Activated CD4-positive, alpha-beta memory T cell treated with anti-CD3 and anti-CD28 coated beads for 36 hours (primary cell): ENCODE measurements around the gene SUPT3H. TPM values are rescaled to one million over a fixed set of nuclear protein-coding genes. Genes with fewer than 3 reads are reported as not detected.
"Not testable (repeated sequence)": the region's sequence is repeated elsewhere in the genome, so short reads cannot be mapped to it uniquely, and the experiment has no call there.

Source experiments
- CTCF ChIA-PET: fragments of 350-600 bp; sonication (Branson Sonifier 250); formaldehyde crosslinking; loops from one replicate; lab custom pipeline; 2021; ENCODE audit warnings: antibody characterized with exemption, inconsistent platforms; lab: Charles Lee
- POLR2A ChIA-PET: fragments of 350-600 bp; sonication (Branson Sonifier 250); formaldehyde crosslinking; loops from one replicate; lab custom pipeline; 2021; ENCODE audit warnings: antibody characterized with exemption; lab: Charles Lee
- DNase-seq: peaks from one replicate; pipeline ENCODE4 v3.0.0-alpha.2; 2020
- H3K27ac Mint-ChIP-seq: one replicate; pipeline ENCODE4 v1.8.0; 2021; ENCODE audit warnings: mixed read lengths
- H3K27me3 Mint-ChIP-seq: one replicate; pipeline ENCODE4 v1.8.0; 2021; ENCODE audit warnings: mixed read lengths
- H3K36me3 Mint-ChIP-seq: one replicate; pipeline ENCODE4 v1.8.0; 2021; ENCODE audit warnings: mixed read lengths
- H3K4me1 Mint-ChIP-seq: one replicate; pipeline ENCODE4 v1.8.0; 2021; ENCODE audit warnings: low read depth, mixed read lengths
- H3K4me3 Mint-ChIP-seq: one replicate; pipeline ENCODE4 v1.8.0; 2021; ENCODE audit warnings: mild to moderate bottlenecking, mixed read lengths
- H3K9me3 Mint-ChIP-seq: one replicate; pipeline ENCODE4 v1.8.0; 2021; ENCODE audit warnings: mixed read lengths
- intact Hi-C: fragments of 100-400 bp; cut with micrococcal nuclease; formaldehyde crosslinking; loops from one replicate; pipeline ENCODE4 v1.15.1; 2023
- total RNA-seq, 2 experiments: library from RNA; stranded (reverse); gene quantifications; one replicate each; pipeline ENCODE4 v1.2.3, GENCODE V29; 2021

SUPT3H gene
- total RNA-seq, 2 experiments from 2014 or later, result 17.4 to 18.2 TPM

- H3K4me1 Mint-ChIP-seq, result peaks cover 42% of the 10 kb centered on the region
- ChIA-PET CTCF (interaction anchor here (0.9 to 1.6 kb wide), 8 partner anchors 9 to 758 kb away, joined by 3 to 4 read pairs (median 3); partner anchors contain the start of gene SUPT3H), POLR2A (interaction anchor here (0.6 to 1.5 kb wide), 3 partner anchors 8 to 213 kb away, joined by 3 to 4 read pairs (median 4); partner anchors contain the start of gene SUPT3H)
- intact Hi-C loops, result loop anchor here (1.0 to 10.0 kb wide), 13 partner anchors 8 to 1989 kb away; partner anchors contain the start of genes CLIC5, SRF and SUPT3H
- H3K27me3 Mint-ChIP-seq, result no peaks in the 10 kb centered on the region
- H3K36me3 Mint-ChIP-seq, result peaks cover 6% of the 10 kb centered on the region
- H3K27ac Mint-ChIP-seq, result peak overlapping the region; percentile 74
- peak overlapping the region; percentile 46 for H3K4me3 Mint-ChIP-seq
- peaks cover 6% of the 10 kb centered on the region for H3K9me3 Mint-ChIP-seq
- peak; percentile 60 for DNase-seq
Observed at GRCh38 chr6:45163952-45164766, 213.6 kb downstream of the SUPT3H start.

DNA sequence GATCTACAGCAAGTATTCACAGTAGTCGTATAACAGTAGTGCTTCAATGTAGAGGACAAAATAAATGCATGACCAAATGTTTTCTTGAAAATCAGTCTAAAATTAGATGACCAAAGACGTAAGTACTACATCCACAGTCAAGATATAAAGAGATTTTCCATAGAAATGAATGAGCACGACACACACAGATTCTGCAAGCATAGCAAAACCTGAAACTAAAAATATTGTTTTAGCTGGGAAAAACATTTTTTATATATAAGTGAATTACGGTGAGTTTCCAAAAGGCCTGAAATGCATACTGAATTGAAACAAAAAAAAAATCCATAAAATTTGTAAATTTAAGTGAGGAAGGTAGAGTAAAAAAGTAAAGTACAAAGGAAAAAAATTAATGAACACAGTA is 217.4 kb downstream of the SUPT3H start:
- POLR2A ChIA-PET, result no interaction called here
- Mint-ChIP-seq H3K4me1 (peaks cover 46% of the 10 kb centered on the region), H3K4me3 (no peak overlapping the region), H3K36me3 (peaks cover 6% of the 10 kb centered on the region), H3K9me3 (peaks cover 6% of the 10 kb centered on the region), H3K27ac (no peak overlapping the region), H3K27me3 (no peaks in the 10 kb centered on the region)
- intact Hi-C loops, result loop anchor here (5.0 to 10.0 kb wide), 8 partner anchors 228 to 1986 kb away; partner anchors contain the start of genes CLIC5 and SRF
- CTCF ChIA-PET, result no interaction called here
- DNase-seq, result no peak

DNA sequence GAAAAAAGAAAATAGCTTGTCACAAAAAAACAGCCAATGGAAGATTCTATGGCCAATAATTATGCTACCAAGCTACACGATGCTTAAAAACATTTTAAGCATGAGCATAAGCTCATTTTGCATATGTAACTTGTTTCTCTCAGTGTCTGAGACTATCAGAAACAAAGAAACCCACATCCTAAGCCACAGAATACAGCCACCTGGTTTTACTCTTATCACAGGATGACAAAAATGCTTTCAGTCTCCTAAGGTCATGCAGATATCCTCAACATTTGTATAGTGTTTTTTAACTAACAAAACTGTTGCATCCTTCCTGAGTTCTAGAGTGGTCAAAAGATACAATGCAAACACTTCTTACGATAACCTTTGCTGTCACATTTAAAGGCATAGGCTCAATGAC is 221.7 kb downstream of the SUPT3H start:
- H3K36me3 Mint-ChIP-seq, result peaks cover 8% of the 10 kb centered on the region
- no peaks in the 10 kb centered on the region for H3K27me3 Mint-ChIP-seq
- no peak overlapping the region for H3K27ac Mint-ChIP-seq
- H3K9me3 Mint-ChIP-seq, result peaks cover 2% of the 10 kb centered on the region
- intact Hi-C loops, result loop anchor here (1.0 kb wide), 1 partner anchor 8 kb away; no protein-coding TSS in a partner anchor
- ChIA-PET POLR2A (interaction anchor here (0.8 to 1.3 kb wide), 3 partner anchors 8 to 266 kb away, joined by 3 to 4 read pairs (median 3); partner anchors contain the start of gene SUPT3H), CTCF (interaction anchor here (1.5 kb wide), 1 partner anchor 500 kb away, joined by 8 read pairs; no protein-coding TSS in a partner anchor)
- no peak for DNase-seq
- H3K4me3 Mint-ChIP-seq, result no peak overlapping the region
- H3K4me1 Mint-ChIP-seq, result peaks cover 29% of the 10 kb centered on the region

DNA sequence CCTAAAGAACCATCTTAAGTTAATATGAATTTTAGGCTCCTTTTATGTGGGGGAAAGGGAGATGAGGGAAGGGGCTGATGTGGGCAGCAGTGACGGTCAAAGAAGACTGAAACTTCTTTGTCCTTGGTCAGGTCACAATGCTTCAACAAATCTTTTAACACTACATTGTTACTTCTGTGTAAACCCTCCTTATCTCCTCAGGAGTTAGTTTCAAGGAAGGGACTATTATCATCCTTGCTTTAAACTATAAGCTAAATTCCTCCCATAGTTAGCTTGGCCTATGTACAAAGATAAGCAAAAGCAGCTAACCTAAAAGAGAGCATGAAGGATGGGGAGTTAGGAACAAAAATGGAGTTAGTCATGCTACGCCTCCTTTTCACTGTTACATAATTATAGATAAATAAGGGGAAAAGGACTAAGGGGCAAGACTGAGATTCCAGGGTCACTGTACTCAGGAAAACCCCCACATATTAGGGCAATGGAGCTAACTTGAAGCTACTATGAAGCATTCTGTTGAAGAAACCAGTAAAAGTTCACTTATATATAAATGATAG is 222.3 kb downstream of the SUPT3H start:
- CTCF ChIA-PET, result interaction anchor here (1.4 to 1.5 kb wide), 2 partner anchors 8 to 500 kb away, joined by 3 to 8 read pairs; no protein-coding TSS in a partner anchor
- Mint-ChIP-seq H3K27me3 (no peaks in the 10 kb centered on the region), H3K9me3 (peaks cover 2% of the 10 kb centered on the region), H3K4me1 (peaks cover 25% of the 10 kb centered on the region), H3K4me3 (no peak overlapping the region), H3K36me3 (peaks cover 8% of the 10 kb centered on the region), H3K27ac (no peak overlapping the region)
- POLR2A ChIA-PET, result interaction anchor here (0.8 to 1.3 kb wide), 3 partner anchors 9 to 266 kb away, joined by 3 to 4 read pairs (median 3); partner anchors contain the start of gene SUPT3H
- DNase-seq, result no peak
- intact Hi-C loops, result no loop called here

DNA sequence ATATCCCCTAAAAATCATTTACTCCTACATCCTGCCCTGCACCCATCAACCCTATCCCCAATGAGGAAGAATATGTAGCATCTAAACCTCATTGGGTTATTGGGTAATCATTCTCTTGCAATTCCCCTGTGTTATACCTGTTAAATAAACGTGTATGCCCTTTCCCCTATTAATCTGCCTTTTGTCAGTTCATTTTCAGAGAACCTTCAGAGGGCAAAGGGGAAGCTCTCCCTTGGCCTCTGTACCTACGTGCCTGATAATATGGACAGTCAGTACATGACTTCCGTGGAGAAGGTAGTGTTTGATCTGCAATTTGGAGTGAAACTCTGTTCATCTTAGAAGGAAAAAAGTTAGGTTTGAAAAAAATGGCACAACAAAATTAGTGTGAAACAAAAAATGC is 223.1 kb downstream of the SUPT3H start:
- Mint-ChIP-seq H3K27me3 (no peaks in the 10 kb centered on the region), H3K4me1 (peaks cover 25% of the 10 kb centered on the region), H3K9me3 (no peaks in the 10 kb centered on the region), H3K27ac (no peak overlapping the region), H3K36me3 (peaks cover 5% of the 10 kb centered on the region), H3K4me3 (no peak overlapping the region)
- intact Hi-C loops, result no loop called here
- CTCF ChIA-PET, result interaction anchor here (1.4 kb wide), 1 partner anchor 9 kb away, joined by 3 read pairs; no protein-coding TSS in a partner anchor
- DNase-seq, result no peak
- POLR2A ChIA-PET, result no interaction called here

DNA sequence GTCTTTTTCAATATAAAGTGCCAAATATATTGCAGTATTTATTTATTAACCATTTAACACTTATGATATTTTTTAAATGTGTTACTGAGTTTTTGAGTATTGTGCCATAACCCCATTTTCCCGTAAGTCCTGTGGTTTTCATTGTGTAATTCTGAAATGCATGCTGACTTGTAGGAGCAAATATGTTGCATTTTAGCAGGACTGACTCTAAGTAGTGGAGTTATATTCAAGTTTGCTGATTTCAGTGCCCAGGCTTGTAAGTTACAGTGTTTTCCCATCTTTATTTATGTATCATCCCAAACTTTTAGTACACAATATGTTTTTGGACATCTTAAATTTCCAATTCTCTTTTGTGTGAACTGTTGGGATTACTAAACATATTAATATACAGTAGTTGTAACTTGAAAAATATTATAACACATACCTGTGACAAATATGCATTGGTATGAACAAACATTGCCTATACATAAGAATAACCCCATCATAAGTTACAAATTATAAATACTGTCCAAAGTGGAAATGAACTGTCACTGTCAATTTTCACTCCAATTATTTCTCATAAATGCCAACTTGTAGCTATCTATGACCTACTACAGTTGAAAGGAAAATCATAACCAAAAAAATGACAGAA is 228.9 kb downstream of the SUPT3H start:
- POLR2A ChIA-PET, result no interaction called here

DNA sequence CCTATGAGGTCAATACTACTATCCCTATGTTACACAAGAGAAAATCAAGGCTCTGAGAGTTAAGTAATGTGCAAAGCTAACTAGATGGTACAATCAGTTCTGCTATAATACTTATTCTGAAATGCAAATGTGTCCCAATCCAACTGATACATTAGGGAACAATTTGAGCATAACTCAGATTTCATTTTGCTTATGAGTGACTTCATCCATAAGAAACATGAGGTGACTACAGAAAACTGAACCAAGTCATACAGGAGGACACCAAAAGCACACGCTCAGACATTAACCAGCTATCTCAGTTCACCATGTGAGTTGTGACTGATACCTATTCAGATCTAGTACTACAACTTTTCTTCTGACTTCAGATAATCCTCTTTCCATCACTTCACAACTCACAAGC is 229.5 kb downstream of the SUPT3H start:
- Mint-ChIP-seq H3K4me3 (no peak overlapping the region), H3K4me1 (no peaks in the 10 kb centered on the region), H3K27me3 (no peaks in the 10 kb centered on the region), H3K27ac (no peak overlapping the region), H3K36me3 (peaks cover 2% of the 10 kb centered on the region), H3K9me3 (peaks cover 14% of the 10 kb centered on the region)
- intact Hi-C loops, result no loop called here
- ChIA-PET POLR2A (no interaction called here), CTCF (no interaction called here)
- no peak for DNase-seq

More for the DNA sequence above, 228.9 kb downstream of the SUPT3H start:
- Mint-ChIP-seq H3K27me3 (no peaks in the 10 kb centered on the region), H3K9me3 (peaks cover 14% of the 10 kb centered on the region), H3K4me3 (no peak overlapping the region), H3K27ac (no peak overlapping the region), H3K36me3 (no peaks in the 10 kb centered on the region), H3K4me1 (no peaks in the 10 kb centered on the region)
- CTCF ChIA-PET, result interaction anchor here (0.6 kb wide), 1 partner anchor 119 kb away, joined by 3 read pairs; no protein-coding TSS in a partner anchor
- no peak for DNase-seq
- intact Hi-C loops, result no loop called here

DNA sequence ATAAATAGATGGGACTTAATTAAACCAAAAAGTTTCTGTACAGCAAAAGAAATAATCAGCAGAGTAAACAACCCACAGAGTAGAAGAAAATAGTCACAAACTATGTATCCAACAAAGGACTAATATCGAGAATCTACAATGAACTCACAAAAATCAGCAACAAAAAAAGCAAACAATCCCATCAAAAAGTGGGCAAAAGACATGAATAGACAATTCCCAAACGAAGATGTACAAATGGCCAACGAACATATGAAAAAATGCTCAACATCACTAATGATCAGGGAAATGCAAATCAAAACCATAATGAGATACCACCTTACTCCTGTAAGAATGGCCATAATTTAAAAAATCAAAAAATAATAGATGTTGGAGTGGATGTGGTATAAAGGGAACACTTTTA is 232.1 kb downstream of the SUPT3H start:
- H3K27ac Mint-ChIP-seq, H3K4me3 Mint-ChIP-seq, POLR2A ChIA-PET, DNase-seq, CTCF ChIA-PET, H3K27me3 Mint-ChIP-seq, intact Hi-C loops, H3K4me1 Mint-ChIP-seq: not testable (repeated sequence)
- Mint-ChIP-seq H3K36me3 (peaks cover 12% of the 10 kb centered on the region), H3K9me3 (peaks cover 27% of the 10 kb centered on the region)

DNA sequence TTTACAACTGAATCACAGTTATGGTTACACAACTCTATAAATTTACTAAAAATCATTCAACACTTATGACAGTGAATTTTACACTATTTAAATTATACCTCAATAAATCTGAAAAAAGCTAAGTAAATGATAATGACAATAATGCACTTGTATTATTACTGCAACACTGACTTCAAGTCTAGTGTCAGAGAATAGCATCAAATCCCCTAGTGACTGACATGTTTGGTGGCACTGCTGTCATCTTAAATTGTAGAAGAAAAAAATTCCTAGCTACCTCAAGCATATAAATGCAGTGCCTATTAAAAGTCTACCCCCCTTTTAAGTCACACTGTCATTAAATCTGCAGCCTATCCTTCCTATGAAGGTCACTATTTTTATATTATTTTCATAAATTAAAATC is 239.0 kb downstream of the SUPT3H start:
- Mint-ChIP-seq H3K36me3 (peaks cover 31% of the 10 kb centered on the region), H3K27me3 (no peaks in the 10 kb centered on the region), H3K27ac (no peak overlapping the region), H3K4me1 (no peaks in the 10 kb centered on the region), H3K4me3 (no peak overlapping the region), H3K9me3 (peaks cover 42% of the 10 kb centered on the region)
- CTCF ChIA-PET, result no interaction called here
- intact Hi-C loops, result no loop called here
- no peak for DNase-seq
- POLR2A ChIA-PET, result no interaction called here

- peaks cover 22% of the 10 kb centered on the region for H3K36me3 Mint-ChIP-seq
- H3K4me3 Mint-ChIP-seq, result no peak overlapping the region
- ChIA-PET POLR2A (no interaction called here), CTCF (no interaction called here)
- peaks cover 34% of the 10 kb centered on the region for H3K9me3 Mint-ChIP-seq
- H3K27ac Mint-ChIP-seq, result no peak overlapping the region
- intact Hi-C loops, result no loop called here
- no peaks in the 10 kb centered on the region for H3K4me1 Mint-ChIP-seq
- no peaks in the 10 kb centered on the region for H3K27me3 Mint-ChIP-seq
- no peak for DNase-seq
Observed at GRCh38 chr6:45136495-45136894, 241.2 kb downstream of the SUPT3H start.

DNA sequence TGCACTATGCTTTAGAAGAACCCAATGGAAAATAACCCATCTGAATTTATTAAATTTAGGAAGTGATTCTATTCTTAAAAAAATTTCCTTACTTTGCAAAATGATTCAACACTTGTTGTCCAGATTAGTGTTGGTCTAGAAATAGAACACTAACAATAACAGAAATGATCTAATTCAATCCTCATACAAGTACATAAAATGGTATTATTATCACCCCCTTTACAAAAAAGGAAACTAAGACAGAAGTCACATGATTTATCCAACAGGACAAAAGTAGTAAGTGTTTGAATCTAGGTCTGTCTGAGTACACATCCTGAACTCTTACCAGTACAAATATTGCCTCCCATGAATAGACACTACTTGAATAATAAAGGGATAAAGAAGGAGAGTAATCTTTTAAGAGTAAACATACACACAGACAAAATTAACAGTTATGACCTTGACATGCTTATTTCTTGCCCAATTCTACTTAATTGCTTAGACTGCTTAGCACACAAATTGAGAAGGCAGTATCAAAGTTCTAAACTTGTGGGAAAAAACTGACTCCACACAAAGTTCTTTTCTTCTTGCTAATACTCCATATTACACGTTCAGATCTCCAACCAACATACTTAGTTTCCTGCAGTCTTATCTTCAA is 245.0 kb downstream of the SUPT3H start:
- intact Hi-C loops, result no loop called here
- Mint-ChIP-seq H3K4me3 (no peak overlapping the region), H3K27ac (no peak overlapping the region), H3K9me3 (peaks cover 21% of the 10 kb centered on the region), H3K27me3 (no peaks in the 10 kb centered on the region), H3K4me1 (no peaks in the 10 kb centered on the region), H3K36me3 (peaks cover 14% of the 10 kb centered on the region)
- POLR2A ChIA-PET, result no interaction called here
- DNase-seq, result no peak
- CTCF ChIA-PET, result no interaction called here
